NCI-H446 (cell line): ENCODE data around the gene UBE2L3.
"Not testable (repeated sequence)": the region's sequence is repeated elsewhere in the genome, so short reads cannot be mapped to it uniquely, and the experiment has no call there.

ENCODE experiments used
- DNase-seq, 2 experiments: peaks; one replicate each; lab custom pipeline; 2025; lab: John Stamatoyannopoulos, UW

UBE2L3 gene

DNA sequence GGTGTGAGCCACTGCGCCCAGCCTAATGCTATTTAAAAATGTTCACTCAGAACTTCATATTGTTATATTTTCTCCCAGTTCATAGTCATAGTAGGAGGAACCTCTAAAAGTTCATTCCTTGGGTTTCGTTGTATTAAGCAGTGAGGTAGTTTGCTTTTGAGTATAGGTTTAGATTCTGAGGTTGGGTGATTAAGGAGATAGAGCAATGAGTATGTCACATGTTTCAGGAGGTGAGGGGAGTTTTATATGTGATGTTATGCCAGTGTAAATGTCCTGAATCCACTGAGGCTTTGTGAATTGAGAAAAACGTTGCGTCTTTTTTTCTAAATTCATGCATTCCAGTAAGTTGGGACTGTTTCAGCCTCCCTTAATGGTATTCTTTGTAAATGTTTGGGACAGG is 4.2 kb downstream of the UBE2L3 start:
- no peak for DNase-seq

DNA sequence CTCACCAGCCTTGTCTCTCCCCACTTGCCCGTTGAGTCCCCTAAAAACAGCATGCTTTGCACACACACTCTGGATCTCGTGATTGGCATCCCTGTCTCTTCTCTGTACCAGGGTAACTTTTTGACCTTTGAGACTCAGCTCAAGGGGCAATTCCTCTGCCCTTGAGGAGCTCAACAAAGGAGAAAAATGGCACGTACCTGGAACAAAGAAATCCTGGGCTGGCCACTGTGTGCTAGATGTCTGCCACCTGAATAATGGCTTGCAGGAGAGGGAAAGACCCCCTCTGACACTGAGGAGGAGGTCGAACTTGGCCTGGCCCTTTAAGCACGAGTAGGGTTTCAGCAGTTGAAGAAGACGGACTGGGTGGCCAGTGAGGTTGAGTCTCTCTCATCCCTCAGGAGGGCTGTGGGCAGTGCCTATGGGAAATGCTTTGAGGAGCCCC is 5.8 kb downstream of the UBE2L3 start:
- DNase-seq: no peak

DNA sequence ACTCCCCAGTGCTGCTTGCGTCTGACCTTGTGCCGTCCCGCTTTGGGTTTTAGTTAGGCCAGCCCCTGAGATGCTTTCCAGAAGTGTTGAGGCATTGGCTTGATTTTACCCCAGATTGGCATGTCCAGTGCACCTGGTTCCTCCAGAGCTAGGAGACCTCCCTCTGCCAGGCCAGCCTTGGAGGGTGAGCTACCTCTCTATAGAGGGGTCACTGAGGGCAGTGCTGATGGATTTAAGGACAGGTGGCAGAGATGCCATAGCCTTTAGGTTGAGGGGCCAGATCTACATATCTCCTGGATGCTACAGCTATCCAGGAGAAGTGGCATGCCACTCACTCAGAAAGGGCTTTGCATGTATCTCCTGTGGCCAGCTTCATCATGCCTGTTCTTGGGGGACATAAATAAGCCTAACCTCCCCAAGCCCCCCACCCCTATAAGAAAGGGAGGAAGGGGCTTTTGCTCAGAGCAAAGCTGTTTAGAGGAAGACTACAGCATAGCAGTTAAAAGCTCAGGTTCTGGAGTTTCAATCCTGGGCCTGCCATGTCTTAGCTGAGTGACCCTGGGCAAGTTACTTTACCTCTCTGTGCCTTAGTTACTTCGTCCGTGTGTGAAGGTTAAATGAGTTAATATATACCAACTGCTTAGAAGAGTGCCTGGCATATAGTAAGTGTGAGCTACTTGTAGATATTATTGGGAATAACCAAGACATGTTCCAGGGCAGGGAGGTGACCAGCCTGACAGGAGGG is 6.4 kb downstream of the UBE2L3 start:
- DNase-seq: no peak

DNA sequence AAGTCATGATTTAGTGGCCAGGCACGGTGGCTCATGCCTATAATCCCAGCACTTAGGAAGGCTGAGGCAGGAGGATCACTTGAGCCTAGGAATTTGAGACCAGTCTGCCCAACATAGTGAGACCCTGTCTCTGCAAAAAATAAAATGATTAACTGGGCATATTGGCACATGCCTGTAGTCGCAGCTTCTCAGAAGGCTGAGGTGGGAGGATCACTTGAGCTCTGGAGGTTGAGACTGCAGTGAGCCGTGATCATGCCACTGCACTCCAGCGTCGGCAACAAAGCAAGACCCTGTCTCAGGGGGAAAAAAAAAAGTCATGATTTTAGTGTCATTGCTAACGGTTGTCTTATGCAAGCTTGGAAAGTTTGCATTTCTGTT is 11.9 kb downstream of the UBE2L3 start:
- no peak for DNase-seq

DNA sequence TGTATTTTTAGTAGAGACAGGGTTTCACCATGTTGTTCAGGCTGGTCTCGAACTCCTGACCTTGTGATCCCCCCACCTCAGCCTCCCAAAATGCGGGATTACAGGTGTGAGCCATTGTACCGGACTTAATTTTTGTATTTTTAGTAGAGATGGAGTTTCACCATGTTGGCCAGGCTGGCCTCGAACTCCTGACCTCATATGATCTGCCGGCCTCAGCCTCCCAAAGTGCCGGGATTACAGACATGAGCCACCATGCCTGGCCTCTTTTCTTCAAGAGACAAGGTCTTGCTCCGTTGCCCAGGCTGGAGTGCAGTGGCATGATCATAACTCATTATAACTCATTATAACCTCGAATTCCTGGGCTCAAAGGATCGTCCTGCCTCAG is 13.1 kb downstream of the UBE2L3 start:
- DNase-seq: not testable (repeated sequence)

DNA sequence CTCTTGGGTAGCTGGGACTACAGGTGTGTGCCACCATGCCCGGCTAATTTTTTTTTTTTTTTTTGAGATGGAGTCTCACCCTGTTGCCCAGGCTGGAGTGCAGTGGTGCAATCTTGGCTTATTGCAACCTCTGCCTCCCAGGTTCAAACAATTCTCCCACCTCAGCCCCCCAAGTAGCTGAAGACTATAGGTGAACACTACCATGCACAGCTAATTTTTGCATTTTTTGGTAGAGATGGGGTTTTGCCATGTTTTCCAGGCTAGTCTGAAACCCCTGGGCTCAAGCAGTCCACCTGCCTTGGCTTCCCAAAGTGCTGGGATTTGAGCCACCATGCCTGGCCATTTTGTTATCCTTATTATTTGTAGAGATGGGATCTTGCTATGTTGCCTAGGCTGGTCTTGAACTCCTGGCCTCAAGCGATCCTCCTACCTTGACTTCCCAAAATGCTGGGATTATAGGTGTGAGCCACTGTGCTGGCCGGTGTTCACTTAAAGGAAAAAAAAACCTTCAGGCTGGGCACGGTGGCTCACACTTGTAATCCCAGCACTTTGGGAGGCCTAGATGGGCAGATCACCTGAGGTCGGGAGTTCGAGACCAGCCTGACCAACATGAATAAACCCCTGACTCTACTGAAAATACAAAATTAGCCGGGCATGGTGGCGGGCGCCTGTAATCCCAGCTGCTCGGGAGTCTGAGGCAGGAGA is 13.6 kb downstream of the UBE2L3 start:
- DNase-seq: not testable (repeated sequence)

DNA sequence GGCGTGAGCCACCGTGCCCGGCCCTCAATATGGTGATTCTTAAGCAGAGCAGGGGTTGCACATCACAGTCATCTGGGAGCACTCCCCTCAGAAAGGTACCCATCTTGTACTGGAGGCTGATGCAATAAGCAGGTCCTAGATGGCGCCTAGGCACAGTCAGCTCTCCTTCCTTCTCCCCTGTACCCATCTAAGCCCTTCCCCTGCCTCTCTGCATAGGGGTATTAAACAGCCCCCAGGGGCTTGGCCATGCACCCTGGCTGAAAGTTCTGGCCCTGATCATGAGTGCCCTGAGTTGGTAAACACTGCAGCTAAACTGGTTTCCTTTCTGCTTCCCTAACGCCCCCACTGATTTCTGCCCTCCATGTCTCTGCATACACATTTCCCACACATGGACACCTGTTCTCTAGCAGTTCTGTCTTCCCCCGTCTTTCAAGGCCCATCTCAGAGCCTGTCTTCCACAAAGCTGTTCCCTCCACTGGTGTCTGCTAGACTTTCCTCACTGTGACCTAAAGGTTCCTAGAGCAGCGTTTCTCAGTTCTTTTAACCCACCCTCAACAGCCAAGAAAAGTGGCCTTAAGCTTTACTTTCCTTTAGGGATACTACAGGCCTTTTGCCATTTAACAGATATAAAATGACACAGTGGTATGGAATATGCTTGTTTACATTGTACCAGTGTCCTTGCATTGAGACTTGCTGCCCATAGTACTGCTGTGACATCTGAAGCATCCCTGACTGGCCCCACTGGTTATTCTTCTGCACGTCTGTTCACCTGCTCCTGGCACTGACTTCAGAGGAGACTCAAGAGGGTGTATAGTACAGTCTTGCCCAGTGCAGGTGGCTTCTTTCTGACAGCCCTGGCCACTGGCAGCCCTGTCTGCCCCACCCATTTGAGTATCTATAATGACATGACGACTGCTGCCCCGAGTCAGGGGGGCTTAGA is 15.6 kb downstream of the UBE2L3 start:
- no peak for DNase-seq

DNA sequence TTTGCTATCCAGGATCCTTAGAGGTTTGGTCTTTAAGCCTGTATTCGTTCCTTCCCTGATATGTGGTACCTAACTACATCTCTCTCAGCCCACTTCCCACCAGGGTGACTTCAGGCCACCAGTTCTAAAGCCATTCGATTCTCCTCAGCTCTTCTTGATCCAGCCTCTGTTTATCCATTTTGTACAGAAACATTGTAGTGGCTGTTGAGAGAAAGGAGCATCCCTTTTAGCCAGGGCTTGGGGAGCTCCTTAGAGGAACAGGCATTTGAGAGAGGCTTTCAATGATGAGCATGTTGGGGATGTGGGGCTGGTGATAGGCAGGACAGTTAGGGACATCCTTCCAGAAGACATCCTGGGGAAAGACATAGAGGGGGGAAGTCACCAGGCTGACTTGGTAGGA is 17.9 kb downstream of the UBE2L3 start:
- DNase-seq: no peak

DNA sequence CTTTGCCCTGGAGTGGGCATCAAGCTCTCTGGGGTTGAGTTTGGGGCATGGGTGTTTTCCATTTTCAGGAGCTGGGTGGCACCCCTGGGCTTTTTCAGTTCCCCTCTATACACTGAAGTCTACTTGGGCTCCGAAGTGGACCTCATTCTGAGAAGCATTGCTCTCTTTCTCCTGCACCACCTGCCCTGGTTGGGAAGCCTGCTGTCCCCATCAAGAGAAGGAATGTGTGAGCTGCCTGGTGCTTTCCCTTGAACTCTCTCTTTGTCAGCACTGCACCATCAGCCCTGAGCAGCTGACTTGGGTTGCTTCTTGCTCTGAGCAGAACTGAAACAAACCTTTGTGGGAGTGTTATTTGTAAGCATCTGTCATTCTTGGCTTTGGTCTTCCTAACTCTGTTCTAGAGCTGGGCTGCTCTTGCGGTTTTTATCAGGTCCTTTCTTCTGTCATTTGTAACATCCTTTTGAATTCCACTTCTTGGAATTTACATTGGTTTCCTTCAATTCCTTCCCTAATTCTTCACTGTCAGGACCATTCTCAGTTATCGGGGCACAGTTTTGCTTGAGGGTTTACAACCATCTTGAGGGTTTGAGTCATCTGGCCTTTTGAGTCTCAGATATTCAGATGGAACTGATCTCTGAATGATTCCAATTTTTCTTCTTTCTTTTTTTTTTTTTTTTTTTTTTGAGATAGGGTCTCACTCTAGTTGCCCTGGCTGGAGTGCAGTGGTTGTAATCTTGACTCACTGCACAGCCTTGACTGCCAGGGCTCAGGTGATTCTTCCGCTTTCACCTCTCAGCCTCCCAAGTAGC is 20.5 kb downstream of the UBE2L3 start:
- DNase-seq: peak in 1 of 2 experiments; percentile 53

DNA sequence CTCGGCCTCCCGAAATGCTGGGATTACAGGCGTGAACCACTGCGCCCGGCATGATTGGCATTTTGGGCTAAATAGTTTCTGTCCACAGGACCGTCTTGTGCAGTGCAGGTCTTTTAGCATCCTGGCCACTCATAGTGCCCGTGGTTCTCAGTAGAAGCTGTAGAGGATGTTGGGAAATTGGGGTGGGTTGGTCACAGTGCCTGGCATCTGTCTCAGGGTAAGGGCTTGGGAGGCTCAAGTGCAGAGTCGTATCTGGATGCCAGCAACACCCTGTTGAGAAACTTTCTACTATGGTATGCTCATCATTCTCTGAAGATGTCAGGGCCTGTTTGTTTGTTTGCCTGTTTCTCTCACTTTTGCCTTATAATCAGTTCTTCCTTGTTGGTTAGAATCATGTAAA is 21.9 kb downstream of the UBE2L3 start:
- DNase-seq: no peak

DNA sequence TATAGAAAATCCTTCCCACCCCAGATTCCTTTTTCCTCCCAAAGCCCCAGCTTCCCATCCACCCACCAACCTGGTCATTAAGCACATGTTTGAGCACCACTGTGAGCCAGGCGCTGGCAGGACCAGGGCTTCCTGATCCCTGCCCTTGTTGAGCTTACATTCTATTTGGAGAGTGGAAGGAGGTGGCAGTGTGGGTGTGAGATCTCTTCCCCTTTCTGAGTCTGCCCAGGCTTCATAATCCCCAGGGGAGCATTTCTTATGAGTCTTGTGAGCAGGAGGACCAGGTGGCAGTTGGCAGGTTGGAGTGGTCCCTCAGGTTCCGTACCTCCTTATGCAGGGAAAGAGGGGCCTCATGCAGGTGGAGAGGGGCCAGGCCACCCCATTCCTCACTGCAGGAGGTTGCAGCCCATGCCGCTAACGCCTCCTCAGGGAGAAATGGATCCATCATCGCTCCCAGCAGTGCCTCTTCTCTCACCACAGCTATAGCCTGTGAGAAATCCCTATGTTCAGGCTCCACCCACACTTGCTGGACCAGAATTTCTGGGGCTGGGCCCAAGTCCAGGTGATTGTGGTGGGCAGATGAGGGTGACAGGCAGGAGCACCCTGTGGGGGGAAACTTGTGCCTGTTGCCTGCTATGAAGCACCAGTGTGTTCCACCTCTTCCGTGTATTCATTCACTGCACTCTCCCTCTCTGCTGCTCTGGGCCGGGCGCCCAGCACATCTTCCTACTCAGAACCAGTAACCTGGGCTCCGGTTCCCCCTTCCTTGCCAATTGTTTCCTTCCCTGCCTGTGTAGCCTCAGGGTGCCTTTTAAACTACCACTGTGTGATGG is 23.5 kb downstream of the UBE2L3 start:
- DNase-seq: no peak

DNA sequence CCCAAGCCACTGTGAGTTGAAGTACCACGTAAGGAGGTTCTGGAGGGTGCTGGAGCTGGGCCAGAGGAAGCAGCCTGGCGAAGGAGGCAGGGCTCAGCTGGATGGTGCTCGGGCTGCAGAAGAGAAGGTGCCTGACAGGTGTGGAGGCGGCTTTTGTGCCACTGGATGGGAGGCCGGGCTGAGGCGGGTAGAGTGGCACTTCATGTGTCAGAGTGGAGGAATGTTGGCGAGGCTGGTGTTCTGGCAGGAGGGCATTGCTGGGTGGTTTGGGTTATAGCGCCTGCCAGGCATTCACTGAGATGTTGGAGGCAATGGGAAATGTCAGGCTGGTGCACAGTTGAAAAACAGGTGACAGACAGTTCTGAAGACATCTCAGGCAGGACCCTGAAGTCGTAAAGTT is 24.2 kb downstream of the UBE2L3 start:
- DNase-seq: no peak

DNA sequence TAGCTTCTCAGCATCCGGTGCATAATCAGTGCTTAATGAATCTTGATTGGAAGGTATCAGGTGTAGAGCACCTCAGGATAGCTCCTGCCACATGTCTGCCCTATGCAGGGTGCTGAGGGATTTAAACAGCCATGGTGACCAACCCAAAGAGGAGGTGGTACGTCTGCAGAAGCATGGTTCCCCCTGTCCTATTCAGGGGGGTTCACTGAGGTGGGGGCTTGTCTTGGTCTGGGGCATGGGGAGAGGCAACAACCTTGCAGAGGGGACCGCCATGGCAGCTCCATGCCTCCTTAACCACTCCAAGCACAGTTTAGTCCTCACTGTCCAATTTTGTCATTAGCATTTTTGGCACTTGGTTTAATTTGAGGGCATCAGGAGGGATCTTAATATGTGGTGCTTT is 24.9 kb downstream of the UBE2L3 start:
- no peak for DNase-seq

DNA sequence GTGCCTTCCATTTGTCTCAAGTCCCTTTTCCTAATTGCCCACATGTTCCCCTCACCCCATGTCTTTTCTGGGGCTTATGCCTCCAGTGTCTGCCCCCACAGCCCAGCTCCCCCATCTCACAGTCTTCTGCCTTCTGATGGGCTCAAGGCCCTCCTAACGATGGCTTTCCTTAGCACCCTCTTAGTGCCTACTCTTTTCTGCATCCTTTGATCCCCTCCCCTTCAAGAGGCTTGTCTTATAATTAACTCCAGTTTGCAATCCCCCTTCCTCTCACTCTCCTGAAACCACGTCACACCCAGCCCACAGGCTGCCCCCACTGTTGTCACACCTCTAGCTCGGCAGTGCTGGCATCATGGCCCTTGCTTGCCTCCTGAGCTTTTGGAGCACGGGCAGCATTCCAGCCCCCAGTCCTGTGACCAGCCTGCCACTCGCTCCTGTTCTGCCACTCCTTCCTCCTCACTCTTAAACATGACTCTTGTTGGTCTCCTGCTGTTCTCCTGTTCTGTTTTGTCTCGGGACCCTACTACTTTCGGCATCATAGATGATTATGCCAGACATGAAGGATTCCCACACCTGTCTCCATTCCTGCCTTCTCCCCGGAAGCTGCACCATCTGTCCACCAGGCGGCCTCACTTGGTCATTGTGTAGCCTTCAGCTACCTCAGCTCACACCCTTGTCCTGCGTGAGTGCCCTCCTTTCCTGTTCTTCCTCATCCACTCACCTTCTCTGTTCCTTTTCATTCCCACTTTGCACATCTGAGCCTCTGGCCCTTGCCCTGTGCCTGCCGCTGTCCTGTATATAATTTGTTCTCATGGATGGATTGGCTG is 26.1 kb downstream of the UBE2L3 start:
- DNase-seq: no peak

DNA sequence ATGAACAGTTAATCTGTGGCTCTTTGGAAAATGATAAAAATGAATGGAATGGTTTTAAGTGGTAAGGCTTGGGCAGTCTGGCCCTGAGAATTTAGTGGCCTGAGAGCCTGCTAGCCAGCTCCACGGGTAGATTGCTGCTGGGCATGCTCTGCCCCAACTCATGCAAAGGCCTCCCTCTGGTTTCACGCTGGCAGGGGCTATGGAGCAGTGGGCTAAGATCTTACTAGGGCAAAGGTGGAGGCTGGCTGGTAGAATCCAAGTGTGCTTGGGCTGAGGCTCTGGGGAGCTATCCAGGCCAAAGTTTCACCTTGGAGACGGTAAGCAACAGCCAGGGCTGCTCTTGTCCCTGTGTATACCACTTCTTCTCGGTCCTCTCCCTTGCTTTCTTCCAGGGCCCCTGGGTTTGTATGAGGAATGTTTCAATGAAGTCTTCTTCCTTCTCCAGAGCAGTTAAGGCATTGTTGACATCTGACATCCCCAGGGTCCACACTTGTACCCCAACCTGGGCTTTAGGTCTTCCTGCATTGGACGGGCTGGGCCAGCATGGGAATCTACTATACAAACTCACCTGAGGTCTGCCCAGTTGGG is 27.4 kb downstream of the UBE2L3 start:
- no peak for DNase-seq

DNA sequence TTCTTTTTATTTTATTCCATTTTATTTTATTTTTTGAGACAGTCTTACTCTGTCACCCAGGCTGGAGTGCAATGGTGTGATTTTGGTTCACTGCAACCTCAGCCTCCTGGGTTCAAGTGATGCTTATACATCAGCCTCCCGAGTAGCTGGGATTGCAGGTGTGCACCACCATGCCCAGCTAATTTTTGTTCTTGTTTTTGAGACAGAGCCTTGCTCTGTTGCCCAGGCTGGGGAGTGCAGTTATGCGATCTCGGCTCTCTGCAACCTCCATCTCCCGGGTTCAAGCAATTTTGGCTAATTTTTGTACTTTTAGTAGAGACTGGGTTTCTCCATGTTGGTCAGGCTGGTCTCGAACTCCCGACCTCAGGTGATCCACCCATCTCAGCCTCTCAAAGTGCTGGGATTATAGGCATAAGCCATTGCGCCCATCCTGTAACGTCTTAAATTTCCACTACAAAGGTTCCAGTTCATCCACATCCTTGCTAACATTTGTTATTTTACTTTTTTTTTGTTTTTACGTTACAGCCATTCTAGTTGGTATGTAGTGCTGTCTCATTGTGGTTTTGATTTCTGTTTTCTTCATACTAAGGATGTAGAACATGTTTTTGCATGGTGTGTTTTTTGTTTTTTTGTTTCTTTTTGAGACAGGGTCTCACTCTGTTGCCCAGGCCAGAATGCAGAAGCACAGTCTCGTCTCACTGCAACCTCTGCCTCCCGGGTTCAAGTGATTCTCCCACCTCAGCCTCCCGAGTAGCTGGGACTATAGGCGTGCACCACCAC is 29.0 kb downstream of the UBE2L3 start:
- DNase-seq: not testable (repeated sequence)

DNA sequence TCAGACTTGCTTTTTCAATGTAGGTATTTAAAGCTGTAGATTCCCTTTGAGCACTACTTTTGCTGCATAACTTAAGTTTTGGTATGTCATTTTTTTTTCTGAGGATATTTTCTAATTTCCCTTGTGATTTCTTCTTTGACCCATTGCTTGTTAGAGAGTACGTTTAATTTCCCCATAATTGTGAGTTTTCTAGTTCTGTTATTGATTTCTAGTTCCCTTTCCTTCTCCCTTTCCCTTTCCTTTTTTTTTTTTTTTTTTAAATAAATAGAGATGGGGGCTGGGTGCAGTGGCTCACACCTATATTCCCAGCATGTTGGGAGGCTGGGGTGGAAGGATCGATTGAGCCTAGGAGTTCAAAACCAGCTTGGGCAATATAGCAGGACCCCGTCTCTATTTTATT is 30.8 kb downstream of the UBE2L3 start:
- no peak for DNase-seq

DNA sequence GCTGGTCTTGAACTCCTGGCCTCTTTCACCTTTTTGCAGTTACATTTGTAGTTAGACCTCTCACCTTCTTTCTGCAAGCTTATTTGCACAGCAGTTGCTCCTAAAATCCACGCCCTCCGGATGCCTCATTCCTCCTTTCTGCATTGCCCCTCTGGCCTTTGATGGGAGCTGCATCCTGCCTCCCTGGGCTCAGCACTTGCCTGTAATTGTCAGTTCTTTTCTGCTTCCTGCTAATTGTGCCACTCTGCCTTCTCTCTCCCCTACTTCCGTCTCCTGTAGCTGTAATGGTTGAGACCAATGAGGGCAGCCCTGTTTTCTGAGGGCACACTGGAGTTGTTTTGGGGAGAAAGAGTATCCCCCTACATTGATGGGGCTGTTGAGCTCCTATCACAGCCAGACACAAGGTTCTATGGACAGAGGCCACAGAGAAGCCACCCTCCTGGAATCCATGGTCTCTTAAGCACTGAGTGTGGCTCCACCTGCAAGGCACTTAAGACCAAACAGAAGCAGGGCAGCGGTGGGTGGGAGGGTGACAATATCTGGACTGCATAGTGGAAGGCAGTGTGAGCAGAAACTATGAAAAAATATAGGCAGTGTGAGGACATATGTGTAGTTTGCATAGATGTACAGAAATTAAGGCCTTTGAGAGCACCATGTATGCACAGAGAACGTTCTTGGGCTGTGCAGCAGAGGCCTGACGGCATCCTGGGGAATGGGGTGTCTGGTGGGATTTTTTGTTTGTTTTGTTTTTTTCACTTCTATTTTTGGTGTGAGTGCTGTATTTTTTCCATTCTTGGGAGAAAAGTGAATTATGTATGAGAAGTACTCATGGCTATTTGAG is 31.8 kb downstream of the UBE2L3 start:
- DNase-seq: no peak
